GM21723 (cell line): ENCODE data around the gene DERA.
"Not testable (repeated sequence)": the region's sequence is repeated elsewhere in the genome, so short reads cannot be mapped to it uniquely, and the experiment has no call there.

ENCODE experiments used
- ATAC-seq: cut with Tn5 transposase; IDR thresholded peaks from one replicate; pipeline ENCODE4 v1.9.1; 2021; ENCODE audit warnings: mild to moderate bottlenecking, moderate library complexity; ENCODE audit not compliant: unreplicated experiment

DERA gene

DNA sequence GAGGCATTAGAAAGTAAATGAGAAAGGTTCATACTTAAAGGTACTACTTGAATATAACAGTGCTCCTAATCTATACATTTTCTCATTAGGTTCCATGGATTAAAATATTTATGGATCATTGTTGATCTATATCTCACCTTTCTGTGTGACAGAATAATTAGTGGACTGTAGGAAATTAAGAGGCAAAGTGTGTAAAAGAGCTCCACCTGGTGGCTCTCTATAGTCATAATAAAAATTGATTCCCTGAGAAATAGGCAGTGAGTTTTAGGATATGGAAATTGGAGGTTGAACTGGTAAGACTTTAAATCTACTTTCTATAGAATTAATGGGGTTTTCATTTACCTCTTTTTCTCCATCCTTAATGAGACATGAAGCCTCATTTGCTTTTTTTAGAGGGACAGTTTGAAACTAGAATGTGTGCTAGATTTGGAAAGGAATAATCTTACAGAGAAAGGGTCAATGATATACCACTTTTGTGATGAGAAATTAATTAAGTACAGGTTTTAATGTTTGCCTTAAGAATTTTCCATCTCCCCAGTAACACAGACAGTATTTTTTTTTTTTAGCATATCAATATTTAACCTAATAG lies 11.8 kb upstream of the DERA start:
- ATAC-seq, result no peak

DNA sequence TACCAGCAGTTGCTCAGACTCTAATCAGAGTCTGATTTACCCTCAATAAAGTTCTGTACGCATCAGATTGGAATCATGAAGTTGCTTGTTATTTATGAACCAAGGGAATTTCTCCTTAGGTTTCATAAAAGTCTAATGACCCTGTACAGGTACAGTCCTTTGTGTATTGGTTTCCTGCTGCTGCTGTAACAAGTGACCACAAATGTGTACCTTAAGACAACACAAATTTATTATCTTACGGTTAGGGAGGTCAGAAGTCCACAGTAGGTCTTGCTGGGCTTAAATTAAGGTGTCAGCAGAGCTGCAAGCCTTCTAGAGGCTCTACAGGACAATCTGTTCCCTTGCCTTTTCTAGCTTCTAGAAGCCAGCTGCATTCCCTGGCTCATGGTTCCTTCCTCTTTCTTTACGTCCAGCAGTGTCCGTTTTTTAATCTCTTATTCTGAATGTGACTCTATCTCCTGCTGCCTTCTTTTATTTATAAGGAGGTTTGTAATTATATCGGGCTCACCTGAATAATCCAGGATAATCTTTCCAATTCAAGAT lies 6.7 kb upstream of the DERA start:
- no peak for ATAC-seq

DNA sequence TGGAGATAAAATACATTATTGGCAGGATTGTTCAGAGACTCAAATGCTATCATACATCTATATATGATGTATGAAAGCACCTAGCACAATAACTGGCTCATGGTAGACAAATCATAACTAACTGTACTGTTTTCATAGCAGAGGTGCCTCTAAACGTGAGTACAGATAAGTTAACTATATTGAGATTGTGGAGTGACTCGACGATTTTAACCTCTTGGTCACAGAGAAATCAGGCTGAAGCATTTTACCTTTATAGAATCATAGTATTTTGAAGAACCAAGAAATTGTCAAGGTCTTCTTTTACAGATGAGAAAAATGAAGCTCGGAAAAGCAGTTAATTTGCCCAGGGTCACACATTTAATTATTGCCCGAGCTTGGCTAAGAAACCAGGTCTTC lies 666 bp upstream of the DERA start:
- no peak for ATAC-seq

DNA sequence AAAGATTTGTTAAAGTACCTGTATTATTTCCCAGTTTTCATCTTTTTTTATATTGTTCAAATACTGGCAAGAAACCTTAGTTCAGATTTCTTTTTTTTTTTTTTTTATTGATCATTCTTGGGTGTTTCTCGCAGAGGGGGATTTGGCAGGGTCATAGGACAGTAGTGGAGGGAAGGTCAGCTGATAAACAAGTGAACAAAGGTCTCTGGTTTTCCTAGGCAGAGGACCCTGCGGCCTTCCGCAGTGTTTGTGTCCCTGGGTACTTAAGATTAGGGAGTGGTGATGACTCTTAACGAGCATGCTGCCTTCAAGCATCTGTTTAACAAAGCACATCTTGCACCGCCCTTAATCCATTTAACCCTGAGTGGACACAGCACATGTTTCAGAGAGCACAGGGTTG lies 799 bp downstream of the DERA start:
- not testable (repeated sequence) for ATAC-seq

DNA sequence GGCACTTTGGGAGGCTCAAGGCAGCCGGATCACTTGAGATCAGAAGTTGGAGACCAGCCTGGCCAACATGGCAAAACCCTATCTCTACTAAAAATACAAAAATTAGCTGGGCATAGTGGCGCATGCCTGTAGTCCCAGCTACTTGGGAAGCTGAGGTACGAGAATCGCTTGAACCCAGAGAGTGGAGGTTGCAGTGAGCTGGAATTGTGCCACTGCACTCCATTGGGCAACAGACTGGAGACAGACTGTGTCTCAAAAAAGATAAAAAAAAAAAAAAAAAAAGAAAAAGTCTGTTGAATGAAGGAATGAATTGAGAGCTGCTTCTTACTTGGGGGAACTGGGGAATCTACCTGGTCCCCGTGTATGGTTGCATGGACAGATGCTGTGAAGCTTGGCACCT lies 3.0 kb downstream of the DERA start:
- ATAC-seq, result not testable (repeated sequence)

DNA sequence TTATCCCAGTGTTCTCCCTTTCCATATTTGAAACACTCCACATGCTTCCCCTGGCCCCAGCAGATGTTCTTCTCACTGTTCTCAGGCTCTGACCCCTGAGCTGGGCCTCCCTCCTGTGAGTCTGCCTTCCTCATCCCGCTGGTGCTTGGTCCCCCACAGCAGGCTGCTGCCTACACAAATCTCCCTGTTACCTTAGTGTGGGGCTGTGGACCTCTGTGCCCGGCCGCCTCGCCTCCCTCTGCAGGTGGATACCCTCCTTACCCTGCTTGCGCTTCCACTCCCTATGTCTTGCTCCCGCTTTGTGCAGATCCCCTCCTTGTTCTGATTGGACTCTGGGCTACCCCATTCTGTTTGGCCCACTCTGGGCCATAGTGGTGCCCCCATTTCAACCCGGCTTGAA lies 6.9 kb downstream of the DERA start:
- no peak for ATAC-seq

DNA sequence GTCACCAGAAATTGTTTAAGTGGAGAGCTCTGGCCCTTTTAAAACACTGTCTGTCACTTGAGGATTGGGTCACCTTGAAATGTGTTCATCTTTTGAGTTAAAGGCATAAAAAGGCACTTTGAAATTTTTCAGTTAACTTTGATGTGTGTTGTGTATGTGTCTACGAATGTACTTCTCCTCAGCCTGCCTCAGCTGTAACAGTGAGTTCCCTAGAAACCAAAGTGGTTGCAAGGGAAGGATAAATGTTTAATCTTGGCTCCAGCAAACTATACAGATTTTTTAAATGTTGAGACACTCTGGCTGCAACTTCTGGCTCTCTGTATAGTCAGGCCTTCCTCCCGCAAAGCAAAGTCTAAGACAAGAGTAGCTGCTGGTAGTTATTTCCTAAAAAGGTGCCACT lies 8.3 kb downstream of the DERA start:
- ATAC-seq, result no peak

DNA sequence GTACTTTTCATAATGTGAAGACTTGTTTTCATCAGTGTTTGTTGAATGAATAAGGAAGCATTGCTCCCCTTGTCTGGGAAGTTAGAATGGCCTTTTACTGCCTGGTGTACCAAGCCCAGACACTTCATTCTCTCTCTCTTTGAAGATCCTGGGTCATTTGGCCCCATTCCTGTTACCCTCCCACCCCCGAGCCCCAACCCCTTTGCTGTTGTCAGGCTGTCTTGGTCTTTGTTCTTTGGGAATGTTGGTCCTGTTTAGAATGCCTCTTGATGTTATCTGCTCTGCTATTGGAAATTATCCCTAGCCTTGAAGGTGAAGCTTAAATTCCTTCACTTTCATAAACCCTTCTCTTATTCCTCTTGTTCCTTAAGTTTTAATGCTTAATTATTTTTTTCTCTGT lies 13.8 kb downstream of the DERA start:
- ATAC-seq, result no peak

DNA sequence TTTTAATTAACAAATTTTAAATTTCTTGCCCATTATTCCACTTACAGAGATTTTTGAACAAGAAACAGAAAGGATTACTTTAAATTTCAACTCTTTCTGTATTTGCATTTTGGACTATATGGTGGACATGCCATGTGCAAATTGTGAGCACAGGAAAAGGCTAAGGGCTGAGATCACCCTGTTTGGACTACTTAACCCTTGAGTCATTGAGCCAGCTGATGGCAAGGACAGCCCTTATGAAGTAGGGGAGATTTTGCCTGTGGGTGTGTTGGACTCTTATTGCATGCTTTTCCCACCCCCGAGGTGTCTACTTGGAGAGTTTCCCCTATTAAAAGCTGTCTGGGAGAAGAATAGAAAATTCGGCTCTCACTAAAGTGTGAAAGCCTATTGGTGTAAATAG lies 17.2 kb downstream of the DERA start:
- ATAC-seq, result no peak

DNA sequence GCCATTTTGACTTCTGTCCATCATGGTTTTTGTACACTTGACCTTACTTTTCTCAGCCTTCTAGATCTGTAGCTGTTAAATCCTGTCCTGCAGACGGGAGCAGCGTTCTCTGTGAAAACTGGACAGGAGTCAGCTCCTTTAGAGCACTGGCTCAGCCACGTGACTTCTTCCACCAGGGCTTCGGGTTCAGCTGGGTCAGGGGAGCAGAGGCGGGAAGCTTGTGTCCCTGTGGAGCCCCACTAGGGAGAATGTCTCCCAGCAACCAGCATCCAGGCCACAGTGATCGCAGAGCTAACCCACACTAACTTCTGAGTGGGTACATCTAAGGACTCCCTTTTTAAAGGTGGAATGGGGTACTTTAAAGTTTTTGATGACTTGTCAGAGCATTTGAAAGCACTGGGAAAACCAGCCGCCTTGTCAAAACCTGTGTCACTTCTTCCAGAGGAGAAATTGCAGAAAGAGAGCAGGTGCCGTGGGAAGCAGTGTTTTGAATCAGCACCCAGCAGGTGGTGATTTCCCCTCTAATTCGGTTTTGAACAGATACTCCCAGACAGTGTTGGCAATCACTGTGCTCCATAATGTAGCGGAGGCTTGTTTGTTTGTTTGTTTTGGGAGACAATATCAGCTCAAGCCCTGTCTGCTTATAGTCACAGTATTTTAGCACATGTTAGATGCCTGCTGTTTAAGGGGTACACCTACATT lies 17.9 kb downstream of the DERA start:
- ATAC-seq, result no peak

DNA sequence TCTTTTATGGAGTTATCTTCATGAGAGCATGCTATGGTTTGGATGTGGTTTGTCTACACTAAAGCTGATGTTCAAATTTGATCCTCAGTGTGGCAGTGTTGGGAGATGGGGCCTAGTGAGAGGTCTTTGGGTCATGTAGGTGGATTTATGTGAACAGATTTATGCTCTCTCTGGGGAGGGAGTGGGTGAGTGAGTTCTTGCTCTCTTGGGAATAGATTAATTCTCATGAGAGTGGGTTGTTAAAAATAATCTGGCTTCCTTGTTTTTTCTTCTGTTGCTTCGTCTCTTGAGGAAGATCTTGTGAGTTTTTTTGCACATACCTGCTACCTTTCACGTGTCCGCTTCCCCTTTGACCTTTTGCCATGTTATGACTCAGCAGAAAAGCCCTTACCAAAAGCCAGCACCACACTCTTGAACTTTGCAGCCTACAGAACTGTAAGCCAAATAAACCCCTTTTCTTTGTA lies 20.5 kb downstream of the DERA start:
- ATAC-seq, result peak; percentile 58

DNA sequence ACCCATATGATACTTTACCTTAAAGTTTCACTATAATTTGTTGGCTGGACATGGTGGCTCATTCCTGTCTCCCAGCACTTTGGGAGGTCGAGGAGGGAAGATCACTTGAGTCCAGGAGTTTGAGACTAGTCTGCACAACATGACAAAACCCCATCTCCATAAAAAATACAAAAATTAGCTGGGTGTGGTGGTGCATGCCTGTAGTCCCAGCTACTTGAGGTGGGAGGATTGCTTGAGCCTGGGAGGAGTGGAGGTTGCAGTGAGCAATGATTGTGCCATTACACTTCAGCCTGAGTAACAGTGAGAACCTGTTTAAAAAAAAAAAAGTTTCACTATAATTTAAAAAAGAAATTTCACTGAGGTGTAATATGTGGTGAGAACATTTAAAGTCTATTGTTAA lies 21.2 kb downstream of the DERA start:
- no peak for ATAC-seq

DNA sequence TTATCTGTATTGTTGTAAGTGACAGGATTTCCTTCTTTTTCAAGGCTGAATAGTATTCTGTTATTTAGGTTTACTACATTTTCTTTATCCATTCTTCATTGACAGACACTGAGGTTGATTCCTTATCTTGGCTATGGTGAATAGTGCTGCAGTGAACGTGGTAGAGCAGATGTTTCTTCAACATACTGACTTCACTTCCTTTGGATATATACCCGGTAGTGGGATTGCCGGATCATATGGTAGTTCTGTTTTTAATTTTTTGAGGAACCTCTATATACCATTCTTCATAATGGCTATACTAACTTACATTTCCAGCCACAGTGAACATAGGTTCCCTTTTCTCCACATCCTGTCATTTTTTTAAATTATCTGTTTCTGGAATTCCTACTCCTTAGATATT lies 21.8 kb downstream of the DERA start:
- ATAC-seq, result no peak

DNA sequence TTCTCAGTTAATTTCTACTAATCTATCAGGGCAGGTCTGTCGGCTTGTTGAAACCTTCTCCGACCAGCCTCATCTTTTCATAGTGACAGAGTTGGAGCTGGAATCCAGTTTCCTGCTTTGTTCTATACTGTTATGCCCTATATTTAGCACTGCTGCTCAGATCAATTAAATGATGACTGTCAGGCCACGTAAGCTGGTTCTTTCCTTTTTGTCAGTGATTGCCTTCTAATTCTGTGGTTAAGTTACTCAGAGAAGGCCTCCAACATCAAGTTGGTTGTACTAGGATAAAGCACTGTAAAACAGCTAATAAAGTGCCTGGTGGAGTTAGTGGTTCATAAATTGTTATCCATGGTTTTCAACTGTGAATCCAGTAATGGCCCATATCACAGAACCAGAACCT lies 22.6 kb downstream of the DERA start:
- ATAC-seq, result no peak

DNA sequence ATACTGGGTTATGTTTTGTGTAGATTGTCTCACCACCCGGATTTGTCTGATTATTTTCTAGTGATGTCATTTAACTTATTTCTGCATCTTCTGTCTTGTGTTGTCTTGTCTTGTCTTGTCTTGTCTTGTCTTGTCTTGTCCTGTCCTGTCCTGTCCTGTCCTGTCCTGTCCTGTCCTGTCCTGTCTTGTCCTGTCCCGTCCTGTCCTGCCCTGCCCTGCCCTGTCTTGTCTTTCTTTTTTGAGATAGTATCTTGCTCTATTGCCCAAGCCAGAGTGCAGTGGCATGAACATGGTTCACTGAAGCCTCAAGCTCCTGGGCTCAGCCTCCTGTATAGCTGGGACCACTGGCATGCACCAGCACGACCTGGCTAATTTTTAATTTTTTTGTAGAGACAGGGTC lies 25.6 kb downstream of the DERA start:
- no peak for ATAC-seq

DNA sequence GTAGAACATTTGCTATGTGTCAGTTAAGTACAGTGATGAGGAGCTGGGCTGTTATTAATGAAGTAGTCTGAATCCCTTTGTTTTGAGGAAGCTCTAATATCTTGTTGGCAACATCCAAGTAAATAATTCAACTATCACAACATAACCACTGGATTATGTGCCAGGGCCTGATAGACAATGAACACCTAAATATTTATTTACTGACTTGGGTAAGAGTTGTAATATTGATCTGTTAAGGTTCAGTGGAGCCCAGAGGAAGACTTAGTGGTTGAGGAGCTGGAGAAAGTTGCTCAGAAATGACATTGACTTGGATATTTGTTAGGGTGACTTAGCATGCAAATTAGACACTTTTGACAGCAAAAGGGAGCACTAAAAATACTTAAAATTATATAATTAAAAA lies 26.8 kb downstream of the DERA start:
- ATAC-seq, result no peak

DNA sequence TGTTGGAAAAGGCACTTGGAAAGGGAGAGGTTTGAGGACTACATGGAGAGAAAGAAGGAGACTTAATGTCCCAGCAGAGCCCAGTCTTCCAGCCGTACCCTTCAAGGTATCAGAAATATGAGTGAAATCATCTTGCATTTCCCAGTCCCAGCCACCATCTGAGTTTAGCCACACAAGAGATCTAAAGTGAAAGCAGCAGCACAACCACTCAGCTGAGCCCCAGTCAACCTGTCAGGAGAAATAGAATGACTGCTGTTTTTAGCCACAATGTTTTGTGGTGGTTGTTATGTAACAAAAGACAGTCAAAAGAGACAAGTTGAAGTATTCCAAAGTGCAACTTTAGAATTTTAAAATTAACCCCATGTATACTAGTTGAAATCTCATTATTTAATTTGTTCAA lies 28.0 kb downstream of the DERA start:
- ATAC-seq, result no peak

DNA sequence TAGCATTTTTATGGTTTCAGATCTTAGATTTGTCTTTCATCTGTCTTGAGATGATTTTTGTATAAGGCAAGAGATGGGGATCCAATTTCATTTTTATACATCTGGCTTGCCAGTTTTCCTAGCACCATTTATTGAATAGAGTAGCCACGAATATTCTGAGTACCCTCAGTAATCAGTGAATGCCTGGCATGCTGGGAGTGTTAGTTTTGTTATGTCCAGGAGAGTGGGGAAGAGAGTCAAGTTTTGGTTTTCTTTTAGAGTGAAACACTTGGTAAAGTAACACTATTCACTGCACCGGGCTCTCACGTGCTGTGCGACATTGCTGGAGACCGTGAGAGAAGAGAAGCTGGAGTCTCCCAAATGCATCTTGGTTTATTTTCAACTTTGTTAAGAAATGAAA lies 31.3 kb downstream of the DERA start:
- ATAC-seq, result no peak

DNA sequence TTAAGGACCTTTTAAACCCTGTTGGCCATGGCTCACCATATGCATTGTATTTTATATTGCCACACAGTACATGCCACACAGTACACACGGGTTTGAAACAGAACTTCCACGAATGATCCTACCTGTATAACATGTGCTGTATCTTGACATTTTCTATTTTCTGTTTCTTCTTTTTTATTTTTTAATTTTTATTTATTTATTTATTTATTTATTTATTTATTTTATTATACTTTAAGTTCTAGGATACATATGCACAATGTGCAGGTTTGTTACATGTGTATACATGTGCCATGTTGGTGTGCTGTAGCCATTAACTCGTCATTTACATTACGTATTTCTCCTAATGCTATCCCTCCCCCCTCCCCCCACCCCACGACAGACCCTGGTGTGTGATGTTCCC lies 32.4 kb downstream of the DERA start:
- ATAC-seq, result not testable (repeated sequence)

DNA sequence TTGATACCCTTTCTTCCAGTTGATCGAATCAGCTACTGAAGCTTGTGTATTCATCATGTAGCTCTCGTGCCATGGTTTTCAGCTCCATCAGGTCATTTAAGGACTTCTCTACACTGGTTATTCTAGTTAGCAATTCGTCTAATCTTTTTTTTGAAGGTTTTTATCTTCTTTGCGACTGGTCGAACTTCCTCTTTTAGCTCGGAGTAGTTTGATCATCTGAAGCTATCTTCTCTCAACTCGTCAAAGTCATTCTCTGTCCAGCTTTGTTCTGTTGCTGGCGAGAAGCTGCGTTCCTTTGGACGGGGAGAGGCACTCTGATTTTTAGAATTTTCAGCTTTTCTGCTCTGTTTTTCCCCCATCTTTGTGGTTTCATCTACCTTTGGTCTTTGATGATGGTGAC lies 37.3 kb downstream of the DERA start:
- not testable (repeated sequence) for ATAC-seq

DNA sequence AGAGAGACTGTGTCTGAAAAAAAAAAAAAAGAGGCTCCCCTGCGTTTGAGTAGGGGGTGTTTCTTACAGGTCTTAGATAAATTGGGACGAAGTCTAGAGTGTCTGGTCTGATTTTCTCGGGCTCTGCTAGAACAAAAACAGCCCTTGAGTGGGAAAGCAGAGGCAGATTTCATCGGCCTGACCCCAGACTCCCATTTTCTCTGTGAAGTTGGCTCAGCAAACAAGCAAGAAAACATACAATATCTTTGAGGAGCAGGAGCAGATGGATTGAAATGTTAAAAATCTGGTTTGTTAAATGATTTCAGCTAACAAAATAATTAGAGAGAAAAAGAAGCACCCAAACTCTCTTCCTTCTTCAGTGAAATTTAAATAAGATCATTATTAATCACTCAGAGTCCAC lies 44.1 kb downstream of the DERA start:
- ATAC-seq, result no peak

DNA sequence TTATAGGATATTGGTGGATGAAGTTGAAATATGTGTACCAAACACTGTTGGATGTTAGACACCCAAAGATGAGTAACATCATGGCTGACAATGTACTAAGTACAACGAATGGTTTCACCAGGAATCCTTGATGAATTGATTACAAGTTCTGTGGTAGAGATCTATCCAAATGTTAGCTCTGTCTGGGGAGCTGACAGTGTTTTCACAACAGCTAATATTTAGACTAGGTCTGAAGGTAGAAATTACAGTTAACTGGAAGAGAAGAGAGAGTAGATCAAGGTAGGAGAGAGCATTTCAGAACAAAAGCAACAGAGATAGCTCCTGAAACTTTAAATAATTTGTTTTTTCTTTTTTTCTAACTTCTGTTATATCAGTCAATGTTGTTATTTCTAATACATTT lies 44.9 kb downstream of the DERA start:
- ATAC-seq, result no peak
